H9 (cell line): ENCODE measurements around the gene VPS26A. TPM values are rescaled to one million over a fixed set of nuclear protein-coding genes. Genes with fewer than 3 reads are reported as not detected.

Experiments
- DNase-seq: peaks from one replicate; pipeline ENCODE4 v3.0.0-alpha.2; 2017
- H2AFZ ChIP-seq: one replicate; pipeline ENCODE4 v1.6.1; 2013; ENCODE audit warnings: mild to moderate bottlenecking, low read length, control low read depth, moderate library complexity
- H2AK5ac ChIP-seq: 2 replicates; pipeline ENCODE4 v1.6.1; 2013; ENCODE audit warnings: low read length, control low read depth, mixed read lengths; ENCODE audit not compliant: insufficient read length
- H2BK120ac ChIP-seq: one replicate; pipeline ENCODE4 v1.6.1; 2013; ENCODE audit warnings: low read depth, mild to moderate bottlenecking, low read length, control low read depth, inconsistent platforms; ENCODE audit not compliant: poor library complexity, severe bottlenecking
- H2BK12ac ChIP-seq: 2 replicates; pipeline ENCODE4 v1.6.1; 2013; ENCODE audit warnings: low read length, control low read depth, mixed read lengths, low read depth; ENCODE audit not compliant: insufficient read length
- H2BK15ac ChIP-seq: 2 replicates; pipeline ENCODE4 v1.6.1; 2013; ENCODE audit warnings: low read depth, low read length, control low read depth
- H2BK20ac ChIP-seq: one replicate; pipeline ENCODE4 v1.6.1; 2013; ENCODE audit warnings: low read depth, mild to moderate bottlenecking, low read length, control low read depth, inconsistent platforms; ENCODE audit not compliant: poor library complexity, severe bottlenecking
- H2BK5ac ChIP-seq: 2 replicates; pipeline ENCODE4 v1.6.1; 2013; ENCODE audit warnings: low read length, control low read depth, mixed read lengths; ENCODE audit not compliant: insufficient read length
- H3K14ac ChIP-seq: 2 replicates; pipeline ENCODE4 v1.6.1; 2013; ENCODE audit warnings: low read length, control low read depth; ENCODE audit not compliant: insufficient read depth
- H3K18ac ChIP-seq: 2 replicates; pipeline ENCODE4 v1.6.1; 2013; ENCODE audit warnings: low read depth, mild to moderate bottlenecking, mixed read lengths, low read length, control low read depth; ENCODE audit not compliant: insufficient read length
- H3K23ac ChIP-seq: 2 replicates; pipeline ENCODE4 v1.6.1; 2013; ENCODE audit warnings: low read length, control low read depth, mixed read lengths, low read depth; ENCODE audit not compliant: insufficient read length
- H3K23me2 ChIP-seq: 2 replicates; pipeline ENCODE4 v1.6.1; 2013; ENCODE audit warnings: low read depth, mild to moderate bottlenecking, mixed read lengths, low read length, control low read depth; ENCODE audit not compliant: insufficient read length, poor library complexity, severe bottlenecking
- H3K27ac ChIP-seq: 2 replicates; pipeline ENCODE4 v1.5.1; 2013; ENCODE audit warnings: low read length, control low read depth, mixed read lengths, low read depth; ENCODE audit not compliant: insufficient read length
- H3K27me3 ChIP-seq: 2 replicates; pipeline ENCODE4 v1.6.1; 2013; ENCODE audit warnings: low read length, control low read depth, inconsistent platforms; ENCODE audit not compliant: insufficient read depth
- H3K4ac ChIP-seq: 2 replicates; pipeline ENCODE4 v1.6.1; 2013; ENCODE audit warnings: low read depth, mild to moderate bottlenecking, control low read depth, inconsistent platforms, low read length, moderate library complexity
- H3K4me1 ChIP-seq: 2 replicates; pipeline ENCODE4 v1.6.1; 2013; ENCODE audit warnings: low read length, control low read depth, inconsistent platforms; ENCODE audit not compliant: insufficient read depth
- H3K4me2 ChIP-seq: 2 replicates; pipeline ENCODE4 v1.6.1; 2013; ENCODE audit warnings: low read length, control low read depth, mixed read lengths; ENCODE audit not compliant: insufficient read length, insufficient read depth
- H3K56ac ChIP-seq: 2 replicates; pipeline ENCODE4 v1.6.1; 2013; ENCODE audit warnings: low read depth, mild to moderate bottlenecking, mixed read lengths, low read length, control low read depth; ENCODE audit not compliant: insufficient read length
- H3K79me1 ChIP-seq: 2 replicates; pipeline ENCODE4 v1.6.1; 2013; ENCODE audit warnings: low read depth, mild to moderate bottlenecking, moderate library complexity, low read length, control low read depth, inconsistent platforms; ENCODE audit not compliant: insufficient read depth, poor library complexity, severe bottlenecking
- H3K79me2 ChIP-seq: 2 replicates; pipeline ENCODE4 v1.6.1; 2013; ENCODE audit warnings: low read length, control low read depth, inconsistent platforms; ENCODE audit not compliant: insufficient read depth
- H3K9ac ChIP-seq: 2 replicates; pipeline ENCODE4 v1.6.1; 2013; ENCODE audit warnings: low read length, control low read depth, mixed read lengths; ENCODE audit not compliant: insufficient read length; ENCODE audit errors: extremely low read depth
- H3K9me3 ChIP-seq: one replicate; pipeline ENCODE4 v1.6.1; 2013; ENCODE audit warnings: low read depth, low read length, inconsistent platforms; ENCODE audit not compliant: control insufficient read depth
- H3T11ph ChIP-seq: one replicate; pipeline ENCODE4 v1.6.1; 2013; ENCODE audit warnings: mild to moderate bottlenecking, low read length, control low read depth, inconsistent platforms
- H4K20me1 ChIP-seq: one replicate; pipeline ENCODE4 v1.6.1; 2013; ENCODE audit not compliant: control insufficient read depth, insufficient read length, insufficient read depth
- H4K5ac ChIP-seq: 2 replicates; pipeline ENCODE4 v1.6.1; 2013; ENCODE audit warnings: low read depth, mild to moderate bottlenecking, mixed read lengths, low read length, control low read depth; ENCODE audit not compliant: insufficient read length
- H4K8ac ChIP-seq: replicated peaks from 2 replicates; pipeline ENCODE4 v1.6.1; 2013; ENCODE audit warnings: low read length, control low read depth, mixed read lengths, low read depth; ENCODE audit not compliant: insufficient read length
- H4K91ac ChIP-seq: 2 replicates; pipeline ENCODE4 v1.6.1; 2013; ENCODE audit warnings: low read depth, mild to moderate bottlenecking, moderate library complexity, mixed read lengths, low read length, control low read depth; ENCODE audit not compliant: insufficient read length
- H3K27ac Mint-ChIP-seq, 3 experiments: 2 replicates in 2 of 3; 3 replicates in 1 of 3; pipeline ENCODE4 v1.8.0; 2020 to 2021; ENCODE audit warnings: mixed read lengths in 3 of 3, mild to moderate bottlenecking in 1 of 3, moderate library complexity in 1 of 3
- H3K27me3 Mint-ChIP-seq: 2 replicates; pipeline ENCODE4 v1.8.0; 2021; ENCODE audit warnings: low read depth, mild to moderate bottlenecking, moderate library complexity, mixed read lengths
- H3K36me3 Mint-ChIP-seq, 3 experiments: 2 replicates in 2 of 3; 3 replicates in 1 of 3; pipeline ENCODE4 v1.8.0; 2020 to 2021; ENCODE audit warnings: low read depth in 3 of 3, mixed read lengths in 3 of 3; ENCODE audit not compliant: insufficient read depth in 1 of 3
- H3K4me1 Mint-ChIP-seq, 2 experiments: 2 replicates each; pipeline ENCODE4 v1.8.0; 2020; ENCODE audit warnings: mixed read lengths in 2 of 2
- H3K4me3 Mint-ChIP-seq, 2 experiments: 2 replicates in 1 of 2; 3 replicates in 1 of 2; pipeline ENCODE4 v1.8.0; 2020 to 2021; ENCODE audit warnings: mild to moderate bottlenecking in 2 of 2, mixed read lengths in 2 of 2, moderate library complexity in 1 of 2
- H3K9me3 Mint-ChIP-seq, 2 experiments: 2 replicates in 1 of 2; 3 replicates in 1 of 2; pipeline ENCODE4 v1.8.0; 2020; ENCODE audit warnings: mild to moderate bottlenecking in 2 of 2, mixed read lengths in 2 of 2, moderate library complexity in 1 of 2
- WGBS: extraction: QIAGEN DNeasy Blood & Tissue Kit; methylation state at CpG from one replicate; pipeline ENCODE4 v1.1.7; 2013; ENCODE audit warnings: missing lambda C conversion rate, low lambda C conversion rate, mixed read lengths; ENCODE audit not compliant: insufficient read length; ENCODE audit errors: extremely low coverage; 5-methylcytosine and 5-hydroxymethylcytosine counted together
- total RNA-seq: library from RNA; stranded (reverse); gene quantifications from 2 replicates; pipeline ENCODE4 v1.2.1, GENCODE V29; 2021
- TF ChIP-seq, protein P1 (sequence below): fragments of 200-600 bp; sonication (generic); conservative IDR thresholded peaks from 3 replicates; pipeline ENCODE4 v1.8.0; 2021; ENCODE audit warnings: antibody characterized with exemption, mild to moderate bottlenecking

The VPS26A gene
- total RNA-seq, 1 experiment from 2014 or later = 41.8 TPM

DNA sequence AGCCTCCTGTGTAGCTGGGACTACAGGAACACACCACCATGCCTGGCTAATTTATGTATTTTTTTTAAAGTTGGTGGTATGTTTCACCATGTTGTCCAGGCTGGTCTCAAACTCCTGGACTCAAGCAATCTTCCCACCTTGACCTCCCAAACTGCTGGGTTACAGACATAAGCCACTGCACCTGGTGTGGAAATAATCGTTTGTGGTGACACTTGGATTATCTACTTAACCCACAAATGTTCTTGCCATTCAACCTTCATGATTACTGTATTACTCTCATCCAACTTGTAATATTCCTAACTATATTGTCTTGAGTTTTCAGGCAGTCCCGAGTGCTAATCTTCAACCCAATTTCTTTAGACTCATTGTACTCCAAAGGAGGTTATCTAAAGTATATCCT is 45.7 kb upstream of the VPS26A start:
- Mint-ChIP-seq H3K36me3 (no peaks in the 10 kb centered on the region; a peak in 1 of 7 replicates), H3K9me3 (no peaks in the 10 kb centered on the region), H3K27me3 (no peaks in the 10 kb centered on the region; the same call in 1 of the 2 replicates), H3K4me3 (no peak overlapping the region), H3K27ac (no peak overlapping the region), H3K4me1 (peaks cover 4 to 8% of the 10 kb centered on the region in 2 experiments; a peak in 3 of 4 replicates)
- WGBS = no CpG with 5 or more reads among the region's 2 CpGs
- no peak for DNase-seq
- no peak overlapping the region for H2BK15ac ChIP-seq
- no peak overlapping the region for H3T11ph ChIP-seq
- no peak overlapping the region for H2BK120ac ChIP-seq
- no peak overlapping the region for H3K4ac ChIP-seq
- H2AFZ ChIP-seq = no peak overlapping the region
- TF ChIP-seq, protein P1, sequence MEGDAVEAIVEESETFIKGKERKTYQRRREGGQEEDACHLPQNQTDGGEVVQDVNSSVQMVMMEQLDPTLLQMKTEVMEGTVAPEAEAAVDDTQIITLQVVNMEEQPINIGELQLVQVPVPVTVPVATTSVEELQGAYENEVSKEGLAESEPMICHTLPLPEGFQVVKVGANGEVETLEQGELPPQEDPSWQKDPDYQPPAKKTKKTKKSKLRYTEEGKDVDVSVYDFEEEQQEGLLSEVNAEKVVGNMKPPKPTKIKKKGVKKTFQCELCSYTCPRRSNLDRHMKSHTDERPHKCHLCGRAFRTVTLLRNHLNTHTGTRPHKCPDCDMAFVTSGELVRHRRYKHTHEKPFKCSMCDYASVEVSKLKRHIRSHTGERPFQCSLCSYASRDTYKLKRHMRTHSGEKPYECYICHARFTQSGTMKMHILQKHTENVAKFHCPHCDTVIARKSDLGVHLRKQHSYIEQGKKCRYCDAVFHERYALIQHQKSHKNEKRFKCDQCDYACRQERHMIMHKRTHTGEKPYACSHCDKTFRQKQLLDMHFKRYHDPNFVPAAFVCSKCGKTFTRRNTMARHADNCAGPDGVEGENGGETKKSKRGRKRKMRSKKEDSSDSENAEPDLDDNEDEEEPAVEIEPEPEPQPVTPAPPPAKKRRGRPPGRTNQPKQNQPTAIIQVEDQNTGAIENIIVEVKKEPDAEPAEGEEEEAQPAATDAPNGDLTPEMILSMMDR = no peak
- no peak overlapping the region for H3K14ac ChIP-seq
- H3K4me2 ChIP-seq = no peak overlapping the region
- no peak overlapping the region for H2BK5ac ChIP-seq
- H3K18ac ChIP-seq = no peak overlapping the region
- no peak overlapping the region for H4K91ac ChIP-seq
- no peak overlapping the region for H3K9ac ChIP-seq
- no peak overlapping the region for H2BK20ac ChIP-seq
- no peak overlapping the region for H4K5ac ChIP-seq
- H3K4me1 ChIP-seq = no peaks in the 10 kb centered on the region
- H3K79me1 ChIP-seq = no peaks in the 10 kb centered on the region
- no peak overlapping the region for H2BK12ac ChIP-seq
- no peak overlapping the region for H3K23ac ChIP-seq
- H3K56ac ChIP-seq = no peak overlapping the region
- no peak overlapping the region for H4K8ac ChIP-seq
- no peaks in the 10 kb centered on the region for H3K9me3 ChIP-seq
- H3K79me2 ChIP-seq = no peaks in the 10 kb centered on the region
- no peak overlapping the region for H3K27ac ChIP-seq
- no peak overlapping the region for H2AK5ac ChIP-seq
- H4K20me1 ChIP-seq = no peaks in the 10 kb centered on the region
- H3K23me2 ChIP-seq = no peaks in the 10 kb centered on the region
- no peaks in the 10 kb centered on the region for H3K27me3 ChIP-seq
